Renal cortex interstitium (tissue), 11 donors: ENCODE results near the gene SLC25A17. TPM values are rescaled to one million over a fixed set of nuclear protein-coding genes. Genes with fewer than 3 reads are reported as not detected.
"Not testable (repeated sequence)": the region's sequence is repeated elsewhere in the genome, so short reads cannot be mapped to it uniquely, and the experiment has no call there.

Experiments used
- DNase-seq, 11 donors: peaks; one replicate each; pipeline ENCODE4 v3.0.0-alpha.2; 2013; ENCODE audit warnings: low read depth in 9 of 11, low spot score in 4 of 11; ENCODE audit errors: extremely low read depth in 1 of 11
- polyA plus RNA-seq, 3 donors: library from polyadenylated mRNA; unstranded; fragments of 120-200 nt; gene quantifications; one replicate each; pipeline ENCODE4 v1.2.1, GENCODE V29; 2013; ENCODE audit not compliant: insufficient read length in 3 of 3

The SLC25A17 gene
- polyA plus RNA-seq, 3 donors: 34.3 to 42.1 (median 34.7) TPM

DNA sequence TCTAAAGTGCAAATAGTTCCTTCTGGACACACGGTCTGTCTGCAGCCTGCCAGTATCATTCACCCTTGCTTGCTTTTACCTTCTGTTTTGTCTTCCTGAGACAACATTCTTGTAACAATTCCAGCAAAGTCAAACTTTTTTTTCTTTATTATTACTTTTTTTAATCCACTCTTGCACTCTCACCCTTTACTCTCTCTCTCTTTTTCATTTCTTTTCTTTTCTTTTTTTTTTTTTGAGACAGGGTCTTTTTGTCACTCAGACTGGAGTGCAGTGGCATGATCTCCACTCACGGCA, 86.2 kb downstream of the SLC25A17 start:
- no peak for DNase-seq

DNA sequence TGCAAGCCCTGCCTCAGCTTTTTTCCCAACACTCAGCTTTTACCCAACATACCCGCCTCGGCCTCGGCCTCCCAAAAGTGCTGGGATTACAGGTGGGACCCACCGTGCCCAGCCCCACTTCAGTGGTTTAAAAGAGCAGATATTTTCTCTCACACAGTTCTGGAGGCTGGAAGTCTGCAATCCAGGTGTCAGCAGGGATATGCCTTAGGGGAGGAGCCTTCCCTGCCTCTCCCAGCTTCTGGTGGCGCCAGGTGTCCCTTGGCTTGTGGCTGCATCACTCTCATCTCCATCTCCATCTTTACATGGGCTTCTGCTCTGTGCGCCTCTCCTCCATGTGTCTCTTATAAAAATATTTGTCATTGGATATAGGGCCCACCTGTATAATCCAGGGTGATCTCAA, 89.9 kb downstream of the SLC25A17 start:
- DNase-seq: no peak

GRCh38 chr22:40728731-40729189, 90.4 kb downstream of the SLC25A17 start:
- peak in 1 of 11 donors; percentile 45 for DNase-seq

DNA sequence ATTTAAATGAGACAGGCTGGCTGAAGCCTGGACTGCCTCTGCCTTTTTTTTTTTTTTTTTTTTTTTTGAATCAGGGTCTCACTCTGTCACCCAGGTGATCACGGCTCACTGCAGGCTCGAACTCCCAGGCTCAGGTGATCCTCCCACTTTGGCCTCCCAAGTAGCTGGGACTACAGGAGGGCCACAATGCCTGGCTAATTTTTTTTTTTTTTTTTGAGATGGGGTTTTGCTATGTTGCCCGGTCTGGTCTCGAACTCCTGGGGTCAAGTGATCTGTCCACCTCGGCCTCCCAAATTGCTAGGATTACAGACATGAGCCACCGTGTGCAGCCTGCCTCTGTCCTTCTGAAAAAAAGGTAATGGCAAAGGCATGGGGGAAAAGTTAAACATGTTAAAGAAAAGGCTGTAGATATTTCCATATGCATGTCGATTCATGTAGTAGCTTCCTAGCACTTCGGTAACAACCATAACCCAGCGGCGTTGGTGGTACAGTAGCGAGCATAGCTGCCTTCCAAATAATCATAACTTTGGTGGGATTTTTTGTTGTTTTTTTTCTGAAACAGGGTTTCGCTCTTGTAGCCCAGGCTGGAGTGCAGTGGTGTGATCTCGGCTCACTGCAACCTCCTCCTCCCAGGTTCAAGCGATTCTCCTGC, 91.1 kb downstream of the SLC25A17 start:
- DNase-seq: no peak

- no peak for DNase-seq
Observed at GRCh38 chr22:40727070-40727963, 91.8 kb downstream of the SLC25A17 start.

DNA sequence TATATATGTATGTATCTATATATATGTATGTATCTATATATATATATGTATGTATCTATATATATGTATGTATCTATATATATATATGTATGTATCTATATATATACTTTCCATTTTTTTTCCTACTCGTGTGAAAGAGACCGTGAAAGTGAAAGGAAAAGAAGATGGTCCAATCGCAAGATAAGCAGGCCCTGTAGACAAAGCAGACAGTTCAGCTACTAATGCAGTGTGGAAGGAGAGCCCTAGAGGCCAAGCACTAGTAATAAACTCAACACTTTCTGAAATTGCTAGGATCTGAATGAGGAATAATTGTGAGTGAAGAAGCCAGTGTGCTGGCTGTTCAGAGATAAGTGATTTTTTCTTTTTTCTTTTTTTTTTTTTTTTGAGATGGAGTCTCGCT, 92.6 kb downstream of the SLC25A17 start:
- no peak for DNase-seq

DNA sequence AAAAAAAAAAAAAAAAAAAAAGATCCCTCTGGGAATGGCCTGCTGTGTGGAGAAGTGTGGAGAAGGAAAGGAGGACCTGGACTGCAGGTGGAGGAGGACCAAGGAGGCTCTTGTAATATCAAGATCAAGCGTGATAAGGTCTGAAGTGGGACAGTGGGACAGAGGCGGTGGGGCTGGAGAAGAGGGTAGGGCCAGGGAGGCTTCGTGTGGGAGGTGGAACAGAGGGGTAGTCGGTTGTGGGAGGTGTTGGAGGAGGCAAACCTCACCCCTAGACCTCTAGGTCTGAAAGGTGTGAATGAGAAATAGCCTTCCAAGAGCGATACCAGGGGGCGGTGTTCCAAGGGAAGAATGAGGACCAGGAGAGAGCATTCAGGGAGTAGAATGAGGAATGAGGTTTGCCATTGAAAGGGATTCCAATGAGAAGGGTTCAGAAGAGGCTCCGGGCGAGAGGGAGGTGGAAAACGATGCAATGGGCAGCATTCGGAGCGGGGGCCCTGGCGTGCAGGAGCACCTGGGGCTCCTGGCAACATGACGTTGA, 95.7 kb downstream of the SLC25A17 start:
- no peak for DNase-seq

- DNase-seq: peak in 1 of 11 donors; percentile 45
Observed at GRCh38 chr22:40721266-40721665, 97.9 kb downstream of the SLC25A17 start.

DNA sequence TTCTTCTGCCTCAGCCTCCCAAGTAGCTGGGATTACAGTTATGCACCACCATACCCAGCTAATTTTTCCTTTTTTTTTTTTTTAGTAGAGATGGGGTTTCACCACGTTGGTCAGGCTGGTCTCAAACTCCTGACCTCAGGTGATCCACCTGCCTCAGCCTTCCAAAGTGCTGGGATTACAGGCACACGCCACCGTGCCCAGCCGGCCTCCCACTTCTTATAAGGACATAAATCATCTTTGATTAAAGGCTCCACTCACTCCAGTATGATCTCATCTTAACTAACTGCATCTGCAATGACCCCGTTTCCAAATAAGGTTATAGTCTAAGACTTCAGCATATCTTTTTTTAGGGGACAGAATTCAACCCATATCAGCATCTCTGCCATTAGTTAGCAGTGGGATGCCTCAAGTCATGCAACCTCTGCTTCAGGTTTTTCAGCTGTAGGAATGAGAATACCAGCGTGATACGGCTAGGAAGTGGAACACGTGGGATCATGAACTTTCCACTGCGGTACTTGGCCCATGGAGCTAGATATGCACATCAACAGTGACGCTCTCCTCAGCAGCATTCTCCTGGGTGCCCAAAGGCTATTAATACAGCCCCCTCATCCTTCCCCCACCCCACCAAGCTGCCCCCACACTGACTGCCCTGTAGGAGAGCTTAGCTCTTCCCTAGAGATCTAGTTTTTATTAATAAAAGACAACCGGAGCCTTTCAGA, 98.4 kb downstream of the SLC25A17 start:
- DNase-seq: no peak

DNA sequence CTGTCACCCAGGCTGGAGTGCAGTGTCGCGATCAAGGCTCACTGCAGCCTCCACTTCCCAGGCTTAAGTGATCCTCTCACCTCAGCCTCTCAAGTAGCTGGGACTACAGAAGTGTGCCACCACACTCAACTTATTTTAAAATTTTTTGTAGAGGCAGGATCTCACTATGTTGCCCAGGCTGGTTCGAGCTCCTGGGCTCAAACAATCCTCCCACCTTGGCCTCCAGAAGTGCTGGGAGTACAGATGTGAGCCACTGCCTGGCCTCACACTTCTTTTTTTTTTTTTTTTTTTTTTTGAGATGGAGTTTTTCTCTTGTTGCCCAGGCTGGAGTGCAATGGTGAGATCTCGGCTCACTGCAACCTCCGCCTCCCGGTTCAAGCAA, 99.0 kb downstream of the SLC25A17 start:
- not testable (repeated sequence) for DNase-seq

Other genes starting within 250 kb of the SLC25A17 start
- 10 to 100 TPM; 19.2 to 29.6 (median 25.9) TPM for gene MRTFA, start 182.6 kb downstream of the SLC25A17 start, polyA plus RNA-seq
- under 1 TPM; 0.26 to 0.47 (median 0.28) TPM for gene MCHR1, start 139.9 kb downstream of the SLC25A17 start, polyA plus RNA-seq
- gene ST13, start 37.3 kb upstream of the SLC25A17 start, polyA plus RNA-seq: 100 to 1,000 TPM; 616 to 727 (median 645) TPM
- gene XPNPEP3, start 37.8 kb upstream of the SLC25A17 start, polyA plus RNA-seq: 10 to 100 TPM; 17.6 to 29.1 (median 20.3) TPM
- 1 to 10 TPM in 1 of 3 donors, under 1 TPM in 2; 0.29 to 1.0 (median 0.31) TPM for gene DNAJB7, start 42.8 kb upstream of the SLC25A17 start, polyA plus RNA-seq
- gene RBX1, start 132.0 kb upstream of the SLC25A17 start, polyA plus RNA-seq: 10 to 100 TPM; 62.6 to 76.6 (median 75.4) TPM